ENCODE data around the gene CXCR5. TPM values are rescaled to one million over a fixed set of nuclear protein-coding genes. Genes with fewer than 3 reads are reported as not detected.

CXCR5 gene
- total RNA-seq, 2 experiments from 2014 or later, result 0.60 to 0.92 TPM

DNA sequence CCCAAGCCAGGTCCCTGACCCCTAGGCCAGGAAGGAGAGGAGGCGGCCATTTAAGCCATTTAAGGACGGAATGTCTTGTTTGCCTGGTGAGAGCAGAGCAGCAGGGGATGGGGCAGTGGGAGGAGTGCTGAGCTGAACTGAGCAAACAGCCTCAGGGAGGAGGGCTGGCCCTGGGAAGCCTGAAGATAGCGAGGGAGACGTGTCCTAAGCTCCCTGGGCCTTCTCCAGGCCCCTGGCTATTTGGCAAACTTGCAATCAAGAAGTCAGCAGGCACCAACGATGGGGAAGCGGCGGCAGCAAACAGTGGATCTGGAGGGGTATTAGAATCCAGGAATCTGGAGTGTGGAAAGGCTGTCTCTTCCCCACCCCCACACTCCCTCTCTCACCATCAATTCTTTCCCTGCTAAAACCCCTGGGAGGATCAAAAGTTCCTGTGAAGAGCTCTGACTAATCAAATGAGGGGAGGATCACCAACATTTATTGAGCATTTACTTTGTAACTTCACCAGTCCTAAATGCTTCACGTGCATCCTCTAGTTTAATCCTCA lies 33.2 kb downstream of the CXCR5 start:
- POLR2A ChIA-PET, result interaction anchor here (0.9 to 3.8 kb wide), 4 partner anchors 21 to 101 kb away, joined by 3 to 12 read pairs (median 4); partner anchors contain the start of genes RPS25 and TRAPPC4
- Mint-ChIP-seq H3K9me3 (no peaks in the 10 kb centered on the region), H3K4me1 (ENCODE audit: low read depth) (peaks cover 86% of the 10 kb centered on the region), H3K36me3 (ENCODE audit: low read depth) (peaks cover 10% of the 10 kb centered on the region), H3K27ac (peak overlapping the region; percentile 99), H3K27me3 (no peaks in the 10 kb centered on the region), H3K4me3 (peak overlapping the region; percentile 93)
- DNase-seq (no peak), ATAC-seq (no peak)
- intact Hi-C loops (cut with micrococcal nuclease), result no loop called here
- CTCF ChIA-PET, result interaction anchor here (1.1 to 1.3 kb wide), 3 partner anchors 10 to 227 kb away, joined by 3 to 4 read pairs (median 3); no protein-coding TSS in a partner anchor
- TF ChIP-seq, protein P1, sequence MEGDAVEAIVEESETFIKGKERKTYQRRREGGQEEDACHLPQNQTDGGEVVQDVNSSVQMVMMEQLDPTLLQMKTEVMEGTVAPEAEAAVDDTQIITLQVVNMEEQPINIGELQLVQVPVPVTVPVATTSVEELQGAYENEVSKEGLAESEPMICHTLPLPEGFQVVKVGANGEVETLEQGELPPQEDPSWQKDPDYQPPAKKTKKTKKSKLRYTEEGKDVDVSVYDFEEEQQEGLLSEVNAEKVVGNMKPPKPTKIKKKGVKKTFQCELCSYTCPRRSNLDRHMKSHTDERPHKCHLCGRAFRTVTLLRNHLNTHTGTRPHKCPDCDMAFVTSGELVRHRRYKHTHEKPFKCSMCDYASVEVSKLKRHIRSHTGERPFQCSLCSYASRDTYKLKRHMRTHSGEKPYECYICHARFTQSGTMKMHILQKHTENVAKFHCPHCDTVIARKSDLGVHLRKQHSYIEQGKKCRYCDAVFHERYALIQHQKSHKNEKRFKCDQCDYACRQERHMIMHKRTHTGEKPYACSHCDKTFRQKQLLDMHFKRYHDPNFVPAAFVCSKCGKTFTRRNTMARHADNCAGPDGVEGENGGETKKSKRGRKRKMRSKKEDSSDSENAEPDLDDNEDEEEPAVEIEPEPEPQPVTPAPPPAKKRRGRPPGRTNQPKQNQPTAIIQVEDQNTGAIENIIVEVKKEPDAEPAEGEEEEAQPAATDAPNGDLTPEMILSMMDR (IDR thresholded peaks at IDR 0.05), result no peak

DNA sequence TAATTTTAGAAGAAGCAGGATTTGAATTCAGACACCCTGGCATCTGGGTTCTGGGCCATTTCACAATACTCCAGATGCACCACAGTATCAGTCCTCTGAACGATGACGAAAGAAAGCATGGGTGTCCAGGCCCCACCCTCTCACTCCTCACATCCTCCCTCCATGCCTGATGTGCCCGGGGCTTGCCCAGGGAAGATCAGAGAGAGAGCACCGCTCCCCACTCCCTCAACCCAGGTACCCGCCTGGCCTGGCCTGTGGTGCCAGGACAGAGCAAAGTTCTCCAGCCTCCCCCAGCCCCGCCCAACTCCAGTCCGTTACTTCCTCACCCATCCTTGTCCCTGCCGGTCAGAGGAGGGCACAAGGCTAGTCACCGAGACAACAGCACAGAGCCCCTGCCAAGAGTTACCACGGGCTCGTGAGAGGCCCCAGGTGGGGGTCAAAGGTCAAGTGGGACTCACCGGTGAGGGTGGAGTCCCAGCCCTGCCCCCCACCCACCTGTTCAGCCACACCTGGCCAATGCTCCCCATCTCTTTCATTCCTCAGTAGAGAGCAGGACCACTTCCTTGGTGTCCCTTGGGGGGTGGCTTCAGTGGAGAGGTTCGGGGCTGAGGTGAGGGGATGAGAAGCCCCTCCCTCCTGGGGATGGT lies 33.9 kb downstream of the CXCR5 start:
- ATAC-seq, result peak; percentile 35
- POLR2A ChIA-PET, result interaction anchor here (0.9 to 3.8 kb wide), 3 partner anchors 22 to 100 kb away, joined by 3 to 12 read pairs (median 4); partner anchors contain the start of genes RPS25 and TRAPPC4
- no peaks in the 10 kb centered on the region for H3K27me3 Mint-ChIP-seq
- peaks cover 10% of the 10 kb centered on the region for H3K36me3 Mint-ChIP-seq (ENCODE audit: low read depth)
- peak; percentile 83 for DNase-seq
- peak overlapping the region; percentile 93 for H3K4me3 Mint-ChIP-seq
- TF ChIP-seq, protein P1 (IDR thresholded peaks at IDR 0.05), result no peak
- H3K9me3 Mint-ChIP-seq, result no peaks in the 10 kb centered on the region
- peak overlapping the region; percentile 99 for H3K27ac Mint-ChIP-seq
- peaks cover 79% of the 10 kb centered on the region for H3K4me1 Mint-ChIP-seq (ENCODE audit: low read depth)
- intact Hi-C loops (cut with micrococcal nuclease), result no loop called here
- CTCF ChIA-PET, result interaction anchor here (1.1 kb wide), 1 partner anchor 11 kb away, joined by 3 read pairs; no protein-coding TSS in a partner anchor

DNA sequence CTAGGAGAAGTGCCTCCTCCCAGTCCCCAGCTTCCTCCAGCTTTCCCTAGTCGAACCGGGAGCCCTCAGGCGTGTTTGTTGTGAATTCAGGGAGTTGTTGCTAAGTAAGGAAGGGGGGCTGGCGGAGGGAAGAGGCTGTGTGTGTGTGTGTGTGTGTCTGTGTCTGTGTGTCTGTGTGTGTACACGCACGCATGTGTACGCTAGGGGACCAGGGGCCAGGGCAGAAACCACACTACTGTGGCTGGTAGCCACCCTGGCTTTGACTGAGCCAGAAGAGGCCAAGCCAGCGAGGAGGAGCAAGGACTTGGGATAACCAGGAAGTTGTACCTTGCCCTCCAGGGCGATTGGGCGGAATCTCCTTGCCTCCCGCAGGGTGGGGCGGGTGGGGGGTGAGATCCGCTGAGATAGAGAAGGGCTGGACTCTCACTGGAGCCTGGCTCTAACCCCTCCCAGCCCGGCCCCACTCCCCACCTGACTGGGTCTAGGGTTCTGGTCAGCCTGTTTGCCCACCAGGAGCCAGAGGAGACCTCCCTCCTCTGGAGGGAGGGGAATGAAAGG lies 34.5 kb downstream of the CXCR5 start:
- Mint-ChIP-seq H3K4me3 (peak overlapping the region; percentile 93), H3K27ac (peak overlapping the region; percentile 99), H3K9me3 (no peaks in the 10 kb centered on the region), H3K27me3 (no peaks in the 10 kb centered on the region), H3K4me1 (ENCODE audit: low read depth) (peaks cover 76% of the 10 kb centered on the region), H3K36me3 (ENCODE audit: low read depth) (peaks cover 10% of the 10 kb centered on the region)
- CTCF ChIA-PET, result no interaction called here
- DNase-seq (peak; percentile 73), ATAC-seq (peak; percentile 5)
- TF ChIP-seq, protein P1 (IDR thresholded peaks at IDR 0.05), result no peak
- POLR2A ChIA-PET, result no interaction called here
- intact Hi-C loops (cut with micrococcal nuclease), result no loop called here

DNA sequence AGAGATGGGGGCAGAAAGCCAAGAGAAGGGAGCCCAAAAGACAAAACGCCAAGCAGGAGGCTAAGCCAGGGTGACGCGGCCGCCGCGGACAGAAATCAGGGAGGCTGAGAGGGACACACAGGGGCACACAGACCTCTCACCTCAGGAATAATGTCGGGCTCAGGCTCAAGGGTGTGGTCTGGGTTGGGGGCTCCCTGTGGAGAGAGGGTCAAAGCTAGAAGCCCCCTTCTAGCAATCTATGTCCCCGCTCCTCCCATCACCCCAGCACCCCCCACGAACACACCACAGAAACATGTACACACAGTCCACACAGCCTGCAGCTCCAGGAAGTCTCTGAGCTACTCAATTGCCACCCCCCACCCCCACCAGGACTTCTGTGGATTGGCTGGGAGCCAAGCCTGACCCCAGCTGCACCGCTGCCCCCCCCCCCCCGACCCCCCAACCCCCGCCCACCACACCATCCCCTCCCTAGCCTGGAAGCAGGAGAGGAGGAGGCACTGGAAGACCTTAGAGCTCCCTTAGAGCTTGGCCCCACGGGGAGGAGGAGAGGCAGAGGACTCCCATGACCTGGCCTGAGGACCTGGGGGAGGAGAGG lies 35.1 kb downstream of the CXCR5 start:
- peak; percentile 55 for DNase-seq
- Mint-ChIP-seq H3K27me3 (no peaks in the 10 kb centered on the region), H3K27ac (peak overlapping the region; percentile 99), H3K36me3 (ENCODE audit: low read depth) (peaks cover 10% of the 10 kb centered on the region), H3K4me3 (peak overlapping the region; percentile 93), H3K4me1 (ENCODE audit: low read depth) (peaks cover 78% of the 10 kb centered on the region), H3K9me3 (no peaks in the 10 kb centered on the region)
- POLR2A ChIA-PET, result no interaction called here
- ATAC-seq, result no peak
- CTCF ChIA-PET, result interaction anchor here (0.7 kb wide), 1 partner anchor 104 kb away, joined by 3 read pairs; no protein-coding TSS in a partner anchor
- intact Hi-C loops (cut with micrococcal nuclease), result no loop called here
- TF ChIP-seq, protein P1 (IDR thresholded peaks at IDR 0.05), result no peak
